Measurements from ENCODE around the gene FEZF1.

DNA sequence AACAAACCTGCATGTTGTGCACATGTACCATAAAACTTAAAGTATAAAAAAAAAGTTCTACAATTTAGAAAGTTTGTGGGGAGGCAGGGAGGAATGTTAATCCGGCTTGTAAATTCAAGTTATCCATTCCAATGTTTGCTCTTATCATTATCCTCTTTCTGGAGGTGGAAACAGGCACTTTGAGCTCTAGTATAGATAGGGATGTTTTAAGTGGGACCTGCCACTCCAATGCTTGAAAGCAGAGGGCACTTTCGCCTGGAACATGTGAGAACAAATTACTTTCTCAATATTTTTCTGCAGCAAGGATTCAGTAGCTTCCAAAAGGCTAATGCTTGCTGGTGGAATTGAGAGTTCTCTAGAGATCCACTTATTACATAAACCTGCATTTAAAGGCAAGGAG is 45.6 kb downstream of the FEZF1 start:
- TF ChIP-seq, protein P1, sequence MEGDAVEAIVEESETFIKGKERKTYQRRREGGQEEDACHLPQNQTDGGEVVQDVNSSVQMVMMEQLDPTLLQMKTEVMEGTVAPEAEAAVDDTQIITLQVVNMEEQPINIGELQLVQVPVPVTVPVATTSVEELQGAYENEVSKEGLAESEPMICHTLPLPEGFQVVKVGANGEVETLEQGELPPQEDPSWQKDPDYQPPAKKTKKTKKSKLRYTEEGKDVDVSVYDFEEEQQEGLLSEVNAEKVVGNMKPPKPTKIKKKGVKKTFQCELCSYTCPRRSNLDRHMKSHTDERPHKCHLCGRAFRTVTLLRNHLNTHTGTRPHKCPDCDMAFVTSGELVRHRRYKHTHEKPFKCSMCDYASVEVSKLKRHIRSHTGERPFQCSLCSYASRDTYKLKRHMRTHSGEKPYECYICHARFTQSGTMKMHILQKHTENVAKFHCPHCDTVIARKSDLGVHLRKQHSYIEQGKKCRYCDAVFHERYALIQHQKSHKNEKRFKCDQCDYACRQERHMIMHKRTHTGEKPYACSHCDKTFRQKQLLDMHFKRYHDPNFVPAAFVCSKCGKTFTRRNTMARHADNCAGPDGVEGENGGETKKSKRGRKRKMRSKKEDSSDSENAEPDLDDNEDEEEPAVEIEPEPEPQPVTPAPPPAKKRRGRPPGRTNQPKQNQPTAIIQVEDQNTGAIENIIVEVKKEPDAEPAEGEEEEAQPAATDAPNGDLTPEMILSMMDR (IDR thresholded peaks at IDR 0.05; ENCODE audit: poor library complexity) = no peak
- TF ChIP-seq EZH2 (IDR thresholded peaks at IDR 0.05; ENCODE audit: borderline replicate concordance) = no peak

All from hepatocyte (in vitro differentiated cells).